Glomerular endothelial cell (primary cell): Measurements from ENCODE around the gene JDP2. TPM values are rescaled to one million over a fixed set of nuclear protein-coding genes. Genes with fewer than 3 reads are reported as not detected.

Source experiments
- DNase-seq: peaks from one replicate; pipeline ENCODE4 v3.0.0-alpha.2; 2011; ENCODE audit warnings: low read depth, low spot score; ENCODE audit errors: extremely low read depth
- total RNA-seq: library from RNA; depleted of rRNA; stranded (reverse); fragments of >200 nt; gene quantifications from 2 replicates; pipeline ENCODE4 v1.2.3, GENCODE V29; 2015

The JDP2 gene
- total RNA-seq, 1 donor from 2014 or later = 13.0 TPM

DNA sequence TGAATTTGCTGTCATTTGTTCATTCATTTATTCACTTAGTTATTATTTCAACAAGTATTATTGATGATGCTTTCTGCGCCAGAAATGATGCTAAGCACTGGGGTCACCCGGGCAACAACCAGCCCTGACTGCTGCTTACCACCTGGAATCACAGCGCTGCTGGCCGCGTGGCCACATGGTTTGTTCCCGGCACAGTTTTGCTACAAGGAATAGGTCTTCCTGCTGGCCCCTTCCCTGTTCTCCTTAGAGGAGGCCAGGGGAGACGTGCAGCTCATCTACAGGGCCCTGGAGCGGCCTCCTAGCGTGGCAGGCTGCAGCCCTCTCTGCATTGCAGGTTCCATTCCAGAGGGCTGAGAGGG lies 7.0 kb downstream of the JDP2 start:
- no peak for DNase-seq

DNA sequence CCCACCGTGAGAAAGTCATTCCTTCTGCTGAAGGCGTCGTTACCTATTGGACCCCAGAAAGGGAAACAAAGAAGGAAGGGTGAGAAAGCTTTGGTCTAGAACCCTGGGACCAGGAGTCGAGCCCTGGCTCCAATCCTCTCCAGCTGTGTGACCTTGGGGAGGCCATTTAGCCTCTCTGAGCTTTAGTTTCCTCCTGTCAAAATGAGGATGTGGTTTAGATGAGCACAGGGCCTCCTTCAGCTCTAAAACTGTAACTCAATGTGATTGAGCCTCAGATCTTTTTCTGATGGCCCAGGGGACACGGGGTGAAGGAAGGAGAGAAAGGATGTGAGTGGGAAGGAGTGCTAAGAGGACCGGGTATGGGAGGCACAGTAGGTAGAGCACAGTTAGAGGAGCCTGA lies 7.7 kb downstream of the JDP2 start:
- no peak for DNase-seq

DNA sequence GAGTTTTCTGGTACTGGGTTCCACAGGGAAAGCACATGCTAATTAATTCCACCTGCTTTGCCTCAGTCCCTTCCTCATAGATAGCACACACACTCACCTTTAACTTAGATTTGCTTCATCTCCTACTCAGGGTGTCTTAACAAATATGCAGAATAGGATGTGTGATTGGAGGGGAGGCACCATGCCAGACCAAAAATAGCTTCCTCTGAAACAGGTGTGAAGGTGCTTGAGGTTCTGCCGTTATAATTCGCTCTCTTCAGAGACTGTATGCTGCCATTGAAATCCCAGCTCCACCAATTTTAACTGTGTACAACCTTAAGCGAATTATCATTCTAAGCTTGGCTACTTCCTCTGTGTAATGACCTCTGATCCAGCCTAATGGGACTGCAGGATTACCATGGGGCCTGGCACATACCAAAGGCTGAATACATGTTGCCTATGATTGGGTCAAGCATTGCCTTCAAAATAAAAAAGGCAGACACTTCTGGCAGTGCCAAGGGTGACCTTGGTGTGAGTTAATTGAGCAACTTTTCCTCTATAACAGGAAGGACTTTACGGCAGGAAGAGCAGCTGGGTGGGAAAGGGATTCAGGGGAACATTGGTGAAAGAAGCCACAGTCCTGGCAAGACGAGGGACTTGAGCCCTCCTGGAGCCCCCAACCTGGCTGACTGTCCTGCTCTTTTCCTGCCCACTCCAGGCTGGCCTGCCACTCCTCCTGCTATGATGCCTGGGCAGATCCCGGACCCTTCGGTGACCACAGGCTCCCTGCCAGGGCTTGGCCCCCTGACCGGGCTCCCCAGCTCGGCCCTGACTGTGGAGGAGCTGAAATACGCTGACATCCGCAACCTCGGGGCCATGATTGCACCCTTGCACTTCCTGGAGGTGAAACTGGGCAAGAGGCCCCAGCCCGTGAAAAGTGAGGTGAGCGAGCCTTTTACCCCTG lies 9.7 kb downstream of the JDP2 start:
- DNase-seq = no peak

DNA sequence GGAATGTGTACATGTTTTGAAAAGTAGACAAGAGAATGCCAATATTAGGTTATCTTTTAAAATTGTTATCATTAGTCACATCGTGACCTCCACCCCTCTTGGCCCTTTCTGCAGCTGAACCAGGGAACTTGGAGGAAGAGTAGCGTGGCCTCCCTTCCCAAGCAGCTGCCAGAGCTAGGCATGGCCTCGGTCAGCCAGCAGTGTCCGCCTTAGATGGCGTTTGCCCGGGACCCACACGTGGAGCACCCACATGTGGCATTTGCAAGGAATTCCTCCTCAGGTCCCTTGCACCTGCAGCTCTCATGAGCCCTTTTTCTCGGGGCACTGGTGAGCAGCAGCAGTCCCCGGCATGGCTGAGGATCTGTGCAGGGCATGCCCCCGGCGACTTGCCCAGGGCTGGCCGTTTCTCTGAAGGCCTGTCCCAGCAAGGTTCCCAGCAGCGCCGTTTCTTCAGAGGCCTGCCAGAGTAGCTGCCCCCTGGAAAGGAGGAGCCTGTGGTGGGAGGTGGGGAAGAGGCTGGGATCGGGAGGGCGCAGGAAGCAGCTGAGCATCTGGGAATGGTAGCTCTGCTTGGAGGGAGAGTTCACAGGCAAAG lies 10.8 kb downstream of the JDP2 start:
- no peak for DNase-seq

DNA sequence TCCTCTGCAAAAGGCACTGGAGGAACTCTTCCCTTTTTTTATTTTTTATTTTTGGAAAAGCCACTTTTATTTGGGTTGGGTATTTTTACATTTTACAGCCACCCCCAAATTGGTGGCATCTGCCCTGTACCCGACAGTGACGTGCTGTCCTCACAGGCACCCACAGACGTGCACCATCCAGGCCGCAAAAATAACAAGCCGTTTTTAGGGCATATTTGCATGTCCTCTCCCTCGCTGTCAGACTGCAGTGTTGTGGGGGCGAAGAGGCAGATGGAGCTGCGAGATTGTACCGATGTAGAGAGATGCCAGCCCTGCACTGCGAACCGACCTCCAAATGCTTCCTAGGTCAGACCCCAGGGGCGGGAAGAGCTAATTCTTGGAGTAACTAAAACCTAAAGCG lies 12.2 kb downstream of the JDP2 start:
- DNase-seq = no peak

DNA sequence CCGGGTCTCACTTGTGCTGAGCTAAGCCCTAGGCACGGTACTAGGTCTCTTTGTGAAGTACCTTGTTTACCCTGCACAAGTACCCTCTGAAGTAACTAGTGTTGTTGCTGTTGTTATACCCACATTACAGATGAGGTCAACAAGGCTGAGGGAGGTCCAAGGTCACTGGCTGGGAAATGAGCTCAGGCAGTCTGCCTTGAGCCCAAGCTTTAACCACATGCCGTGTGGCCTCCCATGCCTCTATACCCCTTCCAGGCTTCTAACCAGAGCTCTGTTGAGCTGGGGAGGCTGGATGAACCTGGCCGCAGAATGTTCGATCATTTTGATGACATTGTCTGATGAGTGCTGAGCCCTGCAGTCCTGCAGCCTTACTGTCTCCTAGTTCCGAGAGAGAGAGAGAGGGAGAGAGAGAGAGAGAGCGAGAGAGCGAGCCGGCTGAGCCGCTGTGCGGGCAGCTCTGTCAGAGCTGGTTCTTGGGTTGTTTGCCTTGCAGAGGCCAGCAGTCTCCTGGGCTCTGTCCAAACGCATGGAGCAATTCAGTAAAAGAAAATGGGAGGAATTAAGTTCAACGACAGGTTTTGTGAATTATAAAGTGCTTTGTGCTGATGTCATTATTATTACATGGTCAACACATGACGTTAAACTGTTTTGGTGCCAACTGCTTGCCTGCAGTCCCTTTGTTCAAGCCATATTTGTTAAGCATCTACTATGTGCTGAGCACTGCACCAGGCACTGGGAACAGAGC lies 13.1 kb downstream of the JDP2 start:
- no peak for DNase-seq

DNA sequence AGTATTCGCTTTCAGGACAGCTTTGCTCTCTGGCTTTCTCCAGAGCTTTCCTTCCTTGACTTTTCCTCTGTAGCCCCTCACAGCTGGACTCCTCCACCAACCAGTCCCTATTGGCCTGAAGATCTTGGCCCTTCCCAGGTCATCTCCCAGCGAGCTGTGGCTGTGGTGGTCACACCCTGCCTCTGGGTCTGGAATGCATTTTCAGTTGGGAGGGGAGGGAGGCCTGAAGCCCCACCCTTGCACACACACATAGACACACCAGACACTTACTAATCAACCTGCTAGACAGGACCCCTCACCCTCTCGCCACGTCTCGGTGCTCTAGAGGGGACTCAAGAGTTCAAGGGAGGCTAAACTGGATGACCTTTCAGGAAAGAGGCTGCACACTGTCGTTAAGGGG lies 13.9 kb downstream of the JDP2 start:
- no peak for DNase-seq

DNA sequence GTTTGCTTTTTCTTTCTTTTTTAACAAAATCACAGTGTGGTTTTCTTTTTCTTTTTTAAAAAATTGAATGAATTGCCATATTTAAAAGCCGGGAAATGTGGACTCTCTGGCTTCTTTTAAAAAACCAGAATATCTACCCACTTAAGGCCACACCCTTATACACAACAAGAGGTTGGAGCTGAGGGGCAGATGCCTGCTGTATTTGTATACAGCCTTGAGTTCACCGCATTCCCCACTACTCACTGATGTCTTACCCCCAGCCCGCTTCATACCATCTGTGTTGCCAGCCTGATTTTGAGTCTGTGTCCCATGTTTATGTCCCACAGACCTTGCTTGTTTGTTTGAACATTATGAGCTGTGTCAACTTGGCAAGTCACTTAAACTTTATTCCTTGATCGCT lies 14.3 kb downstream of the JDP2 start:
- DNase-seq = no peak

DNA sequence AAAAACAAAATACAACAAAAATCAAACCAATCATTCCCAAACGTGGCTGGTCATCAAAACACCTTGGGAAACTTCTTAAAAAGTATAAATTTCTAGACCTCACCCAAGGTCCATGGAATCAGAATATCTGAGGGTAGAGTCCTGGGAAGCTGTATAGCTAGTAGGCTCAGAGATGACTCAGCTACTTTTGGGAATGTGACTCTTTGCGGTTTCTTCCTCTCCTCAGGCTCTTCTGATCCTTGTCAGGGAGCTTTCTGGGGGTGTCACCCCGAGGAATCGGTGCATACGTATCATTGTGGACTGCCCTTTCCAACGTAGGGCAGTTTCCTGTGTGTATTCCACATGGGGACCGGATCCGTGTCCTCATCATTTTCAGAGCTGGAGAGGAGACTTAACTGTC lies 14.8 kb downstream of the JDP2 start:
- no peak for DNase-seq

DNA sequence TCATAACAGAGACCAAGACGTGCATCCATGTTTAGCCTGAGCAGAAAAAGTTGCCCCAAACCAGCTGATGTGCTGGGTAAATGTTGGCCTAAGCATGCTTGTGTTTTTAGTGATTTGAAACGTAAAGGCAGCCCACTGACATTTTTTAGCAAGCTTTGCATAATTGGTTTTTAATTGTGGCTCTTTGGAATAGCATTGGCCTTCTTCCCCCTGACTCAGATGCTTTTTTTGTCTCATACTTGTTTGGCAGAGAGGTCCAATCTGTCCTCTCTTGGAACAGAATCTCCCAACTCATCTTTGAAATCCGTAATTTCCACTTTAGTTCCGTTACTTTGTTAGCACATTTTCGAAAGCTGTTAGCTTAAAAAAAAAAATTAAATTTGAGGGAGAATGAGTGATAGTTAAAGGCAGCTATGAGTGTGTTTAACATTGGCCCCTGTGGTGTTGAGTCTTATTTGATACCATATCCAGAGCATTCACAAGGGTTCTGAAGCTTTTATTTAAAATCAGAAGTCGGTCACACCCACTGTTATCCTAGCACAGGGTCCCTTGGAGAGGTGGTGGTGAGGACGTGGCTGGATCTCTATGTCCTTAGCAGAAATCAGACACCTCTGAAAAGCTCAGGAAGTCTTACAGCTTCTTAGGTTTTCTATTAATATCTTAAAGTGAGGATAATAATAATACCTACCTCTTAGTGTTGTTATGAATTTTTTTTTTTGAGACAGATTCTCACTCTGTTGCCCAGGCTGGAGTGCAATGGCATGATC lies 15.6 kb downstream of the JDP2 start:
- DNase-seq = no peak

DNA sequence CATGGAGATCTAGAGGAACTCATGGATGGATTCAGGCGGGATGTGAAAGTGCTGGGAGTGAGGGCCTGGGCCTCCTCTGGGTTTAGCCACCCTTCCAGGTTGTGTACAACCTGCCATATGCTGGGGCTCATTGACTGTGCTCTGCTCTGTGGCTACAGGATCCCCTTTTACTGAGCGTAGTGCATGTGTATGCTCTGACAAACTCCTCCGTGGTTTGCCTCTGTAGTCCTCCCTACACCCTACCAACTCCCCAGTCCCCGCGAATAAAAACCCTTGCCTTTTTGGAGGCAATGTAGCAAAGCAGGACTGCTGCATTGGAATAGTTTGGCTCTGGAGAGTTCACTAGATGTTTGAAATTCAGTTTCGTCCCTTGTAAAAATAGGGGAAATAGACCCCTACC lies 17.4 kb downstream of the JDP2 start:
- DNase-seq = no peak

DNA sequence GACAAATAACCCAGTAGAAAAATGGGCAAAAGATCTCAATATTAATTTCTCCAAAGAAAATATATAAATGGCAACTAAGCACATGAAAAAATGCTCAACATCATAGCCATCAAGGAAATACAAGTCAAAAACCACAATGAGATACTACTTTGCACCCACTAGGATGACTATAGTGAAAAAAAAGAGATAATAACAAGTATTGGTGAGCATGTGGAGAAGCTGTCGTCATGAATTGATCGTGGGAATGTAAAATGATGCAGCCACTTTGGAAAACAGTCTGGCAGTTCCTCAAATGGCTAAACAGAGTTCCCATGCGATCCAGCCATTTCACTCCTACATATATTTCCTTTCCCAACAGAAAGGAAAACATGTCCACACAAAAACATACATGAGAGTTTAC lies 18.1 kb downstream of the JDP2 start:
- no peak for DNase-seq

DNA sequence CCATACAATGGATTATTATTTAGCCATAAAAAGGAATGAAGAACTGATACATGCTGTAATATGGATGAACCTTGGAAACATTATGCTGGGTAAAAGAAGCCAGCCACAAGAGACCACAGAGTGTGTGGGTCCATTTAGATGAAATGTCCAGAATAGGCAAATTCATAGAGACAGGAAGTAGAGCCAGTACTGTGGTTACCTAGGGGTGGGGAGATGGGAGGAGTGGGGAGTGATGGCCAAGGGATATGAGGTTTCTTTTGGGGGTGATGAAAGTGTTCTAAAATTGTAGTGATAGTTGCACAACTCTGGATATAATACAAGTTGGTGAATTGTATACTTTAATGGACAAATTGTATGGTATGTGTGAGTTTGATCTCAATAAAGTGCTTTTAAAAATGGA lies 18.6 kb downstream of the JDP2 start:
- DNase-seq = no peak

DNA sequence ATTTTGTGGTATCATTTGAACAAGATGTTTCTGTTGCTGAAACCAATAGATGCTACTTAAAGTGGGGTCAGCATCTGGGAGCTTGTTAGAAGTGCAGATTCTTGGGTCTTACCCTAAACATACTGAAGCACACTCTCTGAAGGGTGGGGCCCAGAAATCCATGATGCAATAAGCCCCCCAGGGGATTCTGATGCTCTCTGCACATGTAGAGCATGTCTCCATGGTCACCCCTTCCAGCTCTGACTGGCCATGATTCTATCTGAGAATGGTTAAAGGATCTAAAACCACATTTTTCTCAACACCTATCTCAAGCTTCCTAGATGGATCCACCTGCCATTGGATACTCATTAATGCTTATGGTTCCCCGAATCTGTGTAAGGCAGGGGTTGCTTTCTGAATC lies 20.4 kb downstream of the JDP2 start:
- DNase-seq = no peak

DNA sequence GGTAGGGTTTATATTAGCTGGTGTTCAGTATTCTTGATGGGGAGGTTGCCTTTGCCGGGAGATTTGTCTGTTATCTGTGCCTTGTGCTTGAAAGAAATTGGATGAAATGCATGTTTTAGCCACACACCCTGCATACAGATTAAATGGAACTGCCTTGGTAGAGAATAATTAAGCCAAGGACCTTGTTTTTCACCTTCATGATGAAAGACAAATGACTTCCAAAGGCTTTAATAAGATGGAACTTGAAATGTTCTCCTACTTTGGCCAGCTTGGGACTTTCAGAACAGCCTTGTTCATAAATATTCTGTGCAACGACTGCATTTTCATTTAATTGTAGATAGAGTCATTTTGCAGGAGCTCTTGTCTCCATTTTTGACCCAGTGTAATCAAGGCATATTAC lies 21.2 kb downstream of the JDP2 start:
- no peak for DNase-seq

DNA sequence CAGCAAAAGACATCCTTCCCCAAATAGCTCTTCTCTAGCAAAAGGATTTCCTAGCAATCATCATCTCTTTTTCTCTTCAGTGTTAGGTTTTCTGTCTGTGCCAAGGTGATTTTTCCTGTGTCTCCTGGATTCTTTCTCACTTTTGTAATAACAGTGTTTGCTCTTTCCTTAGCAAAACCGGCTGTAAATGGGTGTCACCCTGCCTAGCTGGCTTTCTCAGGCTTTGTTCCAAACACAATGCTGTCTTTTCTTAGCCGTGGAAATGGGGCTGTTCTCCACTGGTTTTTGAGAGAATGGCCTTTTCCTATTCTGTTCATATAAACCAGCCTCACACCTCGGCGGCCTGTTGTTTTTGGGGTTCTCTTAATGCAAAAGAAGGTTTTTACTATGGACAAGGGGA lies 21.9 kb downstream of the JDP2 start:
- no peak for DNase-seq

DNA sequence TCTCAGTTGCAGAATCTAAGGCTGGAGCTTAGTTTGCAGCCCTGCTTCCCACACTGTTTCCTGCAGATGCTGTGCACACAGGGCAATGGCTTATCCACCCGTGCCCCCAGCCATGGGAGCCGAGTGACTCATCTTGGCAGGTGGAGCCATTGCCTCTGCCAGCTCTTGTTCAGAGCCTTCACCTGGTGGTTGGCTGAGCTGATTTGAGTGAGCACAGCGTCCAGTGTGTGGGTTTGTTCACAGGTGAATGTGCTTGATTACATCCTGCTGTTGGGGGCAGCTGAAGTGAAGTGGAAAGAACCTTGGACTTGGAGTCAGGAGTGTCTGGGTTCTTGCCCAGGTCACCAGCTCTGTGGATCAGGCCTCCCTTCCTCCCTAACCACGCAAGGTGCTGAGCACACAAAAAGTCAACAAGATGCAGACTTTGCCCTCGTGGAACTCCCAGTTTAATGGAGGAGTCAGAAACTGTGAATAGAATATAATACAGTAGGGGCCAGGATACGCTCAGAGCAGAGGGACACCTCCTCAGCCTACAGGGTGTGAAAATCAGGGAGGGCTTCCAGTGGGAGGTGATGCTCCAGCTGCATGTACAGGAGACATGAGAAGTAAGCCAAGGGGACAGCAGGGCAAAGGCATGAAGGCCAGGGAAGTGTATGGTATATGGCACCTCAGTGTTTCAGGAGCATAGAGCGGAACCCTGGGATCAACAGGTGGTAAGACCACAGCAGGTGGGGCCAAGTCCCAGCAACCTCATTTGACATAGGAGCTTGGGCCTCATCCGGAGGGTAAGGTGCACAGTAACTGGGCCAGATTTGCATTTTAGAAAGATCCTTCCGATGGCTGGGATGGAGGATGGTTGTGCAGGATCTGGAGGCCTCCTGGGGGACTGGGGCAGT lies 22.8 kb downstream of the JDP2 start:
- DNase-seq = no peak

DNA sequence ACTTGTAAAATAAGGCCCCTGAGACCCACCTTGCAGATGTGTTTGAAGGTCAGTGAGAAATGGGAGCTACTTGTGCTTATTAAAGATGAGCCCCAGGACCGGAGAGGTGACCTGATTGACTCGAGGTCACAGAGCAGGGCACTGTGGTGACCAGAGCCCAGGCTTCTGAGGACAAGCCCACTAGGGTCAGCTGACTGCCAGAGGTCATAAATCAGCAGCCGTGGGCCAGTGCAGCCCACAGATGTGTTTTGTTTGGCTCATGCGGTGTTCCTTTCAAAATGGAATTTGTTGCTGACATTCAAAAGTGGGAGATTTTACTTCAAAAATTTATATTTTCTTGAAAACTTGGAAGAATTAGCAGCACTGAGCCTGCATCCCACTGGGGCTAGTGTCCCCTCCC lies 24.5 kb downstream of the JDP2 start:
- no peak for DNase-seq

DNA sequence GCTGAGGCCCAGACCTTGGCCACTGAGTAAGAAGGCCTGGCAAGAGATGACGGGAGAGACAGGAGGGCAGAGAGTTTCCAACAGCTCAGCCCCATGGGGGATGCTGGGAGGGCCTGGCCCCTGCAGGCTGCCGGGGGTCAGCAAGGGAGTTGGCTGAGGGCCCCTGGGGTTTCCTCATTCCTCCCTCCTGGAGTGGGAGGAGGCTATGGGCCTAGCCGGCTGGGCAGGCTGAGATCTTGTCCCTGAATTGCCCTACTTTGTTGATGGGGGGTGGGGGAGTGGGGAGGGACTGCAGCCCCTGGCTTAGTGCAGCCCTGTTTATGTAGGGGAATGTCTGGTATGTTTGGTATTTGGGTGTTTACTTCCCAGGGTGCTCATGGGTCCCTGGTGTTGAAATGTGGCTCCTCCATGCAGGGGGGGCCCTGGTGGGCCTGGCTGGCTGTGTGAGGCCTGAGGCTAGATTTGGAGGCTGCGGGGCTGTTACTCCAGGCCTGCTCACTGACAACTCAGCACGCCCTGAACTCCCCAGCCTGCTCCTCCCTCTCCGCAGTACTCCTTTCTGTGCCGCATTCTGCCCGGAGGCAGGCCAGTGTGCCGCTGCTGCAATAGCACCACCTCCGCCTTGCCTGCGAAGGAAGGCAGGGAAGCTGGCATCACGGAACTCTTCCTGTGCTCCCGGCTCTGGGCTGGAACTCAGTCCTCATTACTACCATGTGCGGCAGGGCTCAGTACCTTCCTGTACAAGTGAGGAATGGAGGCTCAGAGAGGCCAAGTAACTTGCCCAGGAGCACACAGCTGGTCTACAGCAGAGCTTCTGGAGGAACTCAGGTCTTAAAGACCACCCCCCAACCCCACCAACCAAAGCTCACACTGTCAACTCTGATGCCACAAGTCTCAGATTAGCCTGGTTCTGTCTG lies 25.3 kb downstream of the JDP2 start:
- no peak for DNase-seq
